Measurements from ENCODE around the gene TIMP2.

Gene TIMP2

GRCh38 chr17:78962345-78962983 is 37.3 kb upstream of the TIMP2 start:
- TF ChIP-seq ZNF274 (IDR thresholded peaks at IDR 0.05; ENCODE audit: low read depth, low read length) = no peak
- no peak overlapping the region for H3K4me3 ChIP-seq (ENCODE audit: low read length)

- TF ChIP-seq ZNF274 (IDR thresholded peaks at IDR 0.05; ENCODE audit: low read depth, low read length) = no peak
- no peak overlapping the region for H3K4me3 ChIP-seq (ENCODE audit: low read length)
Observed at GRCh38 chr17:78961571-78961970, 36.4 kb upstream of the TIMP2 start.

GRCh38 chr17:78960928-78961327 is 35.7 kb upstream of the TIMP2 start:
- TF ChIP-seq ZNF274 (IDR thresholded peaks at IDR 0.05; ENCODE audit: low read depth, low read length) = no peak
- H3K4me3 ChIP-seq (ENCODE audit: low read length) = no peak overlapping the region

GRCh38 chr17:78959803-78960202 is 34.6 kb upstream of the TIMP2 start:
- TF ChIP-seq ZNF274 (IDR thresholded peaks at IDR 0.05; ENCODE audit: low read depth, low read length) = no peak

GRCh38 chr17:78958641-78959127 is 33.5 kb upstream of the TIMP2 start:
- H3K4me3 ChIP-seq (ENCODE audit: low read length) = no peak overlapping the region
- no peak for TF ChIP-seq ZNF274 (IDR thresholded peaks at IDR 0.05; ENCODE audit: low read depth, low read length)

More at GRCh38 chr17:78959803-78960202, 34.6 kb upstream of the TIMP2 start:
- H3K4me3 ChIP-seq (ENCODE audit: low read length) = no peak overlapping the region

GRCh38 chr17:78957128-78957527 is 31.9 kb upstream of the TIMP2 start:
- no peak for TF ChIP-seq ZNF274 (IDR thresholded peaks at IDR 0.05; ENCODE audit: low read depth, low read length)

GRCh38 chr17:78956254-78956653 is 31.1 kb upstream of the TIMP2 start:
- H3K4me3 ChIP-seq (ENCODE audit: low read length) = no peak overlapping the region
- TF ChIP-seq ZNF274 (IDR thresholded peaks at IDR 0.05; ENCODE audit: low read depth, low read length) = no peak

More at GRCh38 chr17:78957128-78957527, 31.9 kb upstream of the TIMP2 start:
- no peak overlapping the region for H3K4me3 ChIP-seq (ENCODE audit: low read length)

GRCh38 chr17:78954684-78955083 is 29.5 kb upstream of the TIMP2 start:
- no peak for TF ChIP-seq ZNF274 (IDR thresholded peaks at IDR 0.05; ENCODE audit: low read depth, low read length)
- H3K4me3 ChIP-seq (ENCODE audit: low read length) = no peak overlapping the region

- no peak for TF ChIP-seq ZNF274 (IDR thresholded peaks at IDR 0.05; ENCODE audit: low read depth, low read length)
- H3K4me3 ChIP-seq (ENCODE audit: low read length) = no peak overlapping the region
Observed at GRCh38 chr17:78953356-78954350, 28.5 kb upstream of the TIMP2 start.

- H3K4me3 ChIP-seq (ENCODE audit: low read length) = no peak overlapping the region
Observed at GRCh38 chr17:78952706-78953105, 27.5 kb upstream of the TIMP2 start.

GRCh38 chr17:78951967-78952551 is 26.9 kb upstream of the TIMP2 start:
- H3K4me3 ChIP-seq (ENCODE audit: low read length) = no peak overlapping the region
- TF ChIP-seq ZNF274 (IDR thresholded peaks at IDR 0.05; ENCODE audit: low read depth, low read length) = no peak

More at GRCh38 chr17:78952706-78953105, 27.5 kb upstream of the TIMP2 start:
- no peak for TF ChIP-seq ZNF274 (IDR thresholded peaks at IDR 0.05; ENCODE audit: low read depth, low read length)

- H3K4me3 ChIP-seq (ENCODE audit: low read length) = no peak overlapping the region
- TF ChIP-seq ZNF274 (IDR thresholded peaks at IDR 0.05; ENCODE audit: low read depth, low read length) = no peak
Observed at GRCh38 chr17:78950870-78951269, 25.7 kb upstream of the TIMP2 start.

- TF ChIP-seq ZNF274 (IDR thresholded peaks at IDR 0.05; ENCODE audit: low read depth, low read length) = no peak
- H3K4me3 ChIP-seq (ENCODE audit: low read length) = no peak overlapping the region
Observed at GRCh38 chr17:78947235-78948149, 22.3 kb upstream of the TIMP2 start.

Data from GM08714 (cell line).